Hematopoietic multipotent progenitor cell treated with erythropoietin and hydrocortisone succinate and interleukin-3 and kit ligand, for 4 days (in vitro differentiated cells): ENCODE data around the gene PITX1.
A peak's percentile ranks its signal among the peaks of the same experiment; 100 is the strongest.

ENCODE experiments used
- DNase-seq: peaks from one replicate; pipeline ENCODE4 v3.0.0-alpha.2; 2015

The PITX1 gene

GRCh38 chr5:135040333-135041144 is 6.5 kb upstream of the PITX1 start:
- no peak for DNase-seq

GRCh38 chr5:135040034-135040332 is 6.0 kb upstream of the PITX1 start:
- DNase-seq: no peak

DNA sequence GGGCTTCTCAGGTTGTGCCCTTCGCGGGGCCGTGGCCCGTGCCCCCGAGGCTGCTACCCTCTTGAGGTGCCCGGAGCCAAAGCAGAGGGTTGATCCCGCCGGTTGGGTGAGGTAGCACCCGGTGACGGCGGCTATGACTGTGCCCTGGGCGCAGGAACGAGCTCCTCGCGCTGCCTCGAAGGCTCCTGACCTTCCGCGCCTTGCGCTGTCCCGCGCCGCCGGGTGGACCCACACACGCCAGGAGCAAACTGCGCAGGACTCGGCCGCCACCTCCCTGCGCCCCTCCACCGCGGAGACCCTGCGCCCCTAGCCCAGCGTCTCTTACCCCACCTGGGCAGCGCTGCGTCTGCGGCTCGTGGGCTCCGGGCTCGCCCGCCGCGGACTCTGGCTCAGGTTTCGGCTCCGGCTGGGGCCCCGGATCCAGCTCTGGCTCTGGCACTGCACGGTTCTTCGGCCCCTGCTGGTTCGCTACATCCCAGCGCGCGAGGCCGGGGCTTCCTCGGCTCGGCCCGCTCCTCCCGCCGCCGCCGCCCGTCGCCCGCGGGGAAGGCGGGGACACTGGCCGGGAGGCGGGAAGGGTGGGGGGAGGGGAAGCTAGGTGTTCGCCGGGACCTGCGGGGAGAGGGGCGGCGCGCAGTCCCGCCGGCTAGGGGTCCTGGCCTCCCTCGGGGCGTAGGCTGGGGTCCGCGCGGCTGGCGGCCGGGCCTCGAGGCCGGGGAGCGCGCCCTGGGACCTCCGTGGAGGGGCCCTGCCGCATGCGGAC is 5.4 kb upstream of the PITX1 start:
- DNase-seq: no peak

GRCh38 chr5:135038813-135039270 is 4.8 kb upstream of the PITX1 start:
- no peak for DNase-seq

- DNase-seq: no peak
These were observed 4.3 kb upstream of the PITX1 start for GRCh38 chr5:135038205-135038812.

GRCh38 chr5:135037519-135038204 is 3.6 kb upstream of the PITX1 start:
- no peak for DNase-seq

GRCh38 chr5:135036405-135036804 is 2.4 kb upstream of the PITX1 start:
- DNase-seq: no peak

- no peak for DNase-seq
These were observed 1.6 kb upstream of the PITX1 start for GRCh38 chr5:135035678-135036030.

DNA sequence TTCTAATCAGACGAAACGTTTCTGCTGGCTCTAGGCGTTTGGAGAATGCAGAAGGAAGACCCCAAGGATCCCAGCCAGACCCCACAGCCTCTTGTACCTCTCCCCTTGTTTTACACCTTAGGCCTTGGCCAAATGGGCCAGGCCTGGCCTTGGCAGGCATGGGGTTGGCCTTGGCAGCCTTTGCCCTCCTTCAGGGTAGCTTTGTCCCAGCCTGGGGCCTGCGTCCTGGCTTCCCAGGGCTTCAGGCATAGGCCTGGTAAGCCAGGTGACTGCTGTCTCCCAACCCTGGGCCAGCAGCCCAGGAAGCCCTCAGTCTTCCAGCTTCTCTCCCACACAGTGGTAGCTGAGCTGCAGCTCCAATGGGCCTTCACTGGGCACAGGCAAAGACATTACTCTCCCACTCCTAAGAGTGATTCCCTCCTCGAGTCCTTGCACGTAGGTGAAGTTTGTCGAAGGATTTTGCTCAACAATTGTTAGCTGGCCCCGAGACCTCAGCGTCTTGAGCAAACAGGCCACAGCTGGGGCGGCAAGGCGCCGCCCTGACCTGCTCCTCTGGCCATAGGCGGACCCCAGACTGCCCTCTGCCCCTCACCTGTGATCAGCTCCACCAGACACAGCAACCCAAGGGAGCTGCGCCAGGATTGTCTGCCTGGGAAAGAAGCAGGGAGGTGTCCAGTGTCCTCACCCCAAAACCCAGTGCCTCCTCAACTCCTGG is 1.1 kb upstream of the PITX1 start:
- no peak for DNase-seq

DNA sequence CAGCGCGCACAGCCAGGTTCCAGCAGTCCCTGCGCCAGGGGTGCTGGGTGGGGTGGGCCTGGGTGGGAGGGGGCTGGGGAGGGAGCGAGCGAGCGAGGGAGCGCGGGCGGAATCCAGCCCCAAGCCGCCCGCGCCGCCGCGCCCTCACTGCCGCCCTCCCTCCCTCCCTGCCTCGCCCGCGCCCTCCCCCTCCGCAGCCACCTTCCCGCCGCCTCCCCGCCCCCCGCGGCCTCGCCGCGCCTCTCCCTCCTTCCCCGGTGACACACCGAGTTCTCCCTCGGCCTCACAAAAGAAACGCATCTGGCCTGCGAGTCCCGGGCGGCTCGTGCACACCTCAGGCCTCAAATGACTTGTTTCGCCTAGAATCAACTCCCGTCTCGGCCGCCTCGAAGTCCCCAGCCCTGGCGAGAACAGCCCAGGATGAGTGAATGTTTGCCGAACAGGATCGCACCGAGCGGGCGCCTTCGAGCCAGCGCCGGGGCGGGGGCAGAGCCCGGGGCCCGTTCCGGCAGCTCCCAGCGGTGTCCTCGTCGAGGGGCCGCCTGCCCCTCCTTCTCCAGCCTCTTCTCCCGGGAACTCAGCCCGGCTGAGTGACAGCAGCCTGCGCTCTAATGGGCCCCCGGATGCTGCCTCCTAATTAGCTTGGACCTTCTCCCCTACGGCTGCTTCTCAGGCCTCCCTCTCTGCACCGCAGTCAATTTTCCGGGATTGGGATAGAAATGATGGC is 371 bp upstream of the PITX1 start:
- DNase-seq: peak; percentile 37

DNA sequence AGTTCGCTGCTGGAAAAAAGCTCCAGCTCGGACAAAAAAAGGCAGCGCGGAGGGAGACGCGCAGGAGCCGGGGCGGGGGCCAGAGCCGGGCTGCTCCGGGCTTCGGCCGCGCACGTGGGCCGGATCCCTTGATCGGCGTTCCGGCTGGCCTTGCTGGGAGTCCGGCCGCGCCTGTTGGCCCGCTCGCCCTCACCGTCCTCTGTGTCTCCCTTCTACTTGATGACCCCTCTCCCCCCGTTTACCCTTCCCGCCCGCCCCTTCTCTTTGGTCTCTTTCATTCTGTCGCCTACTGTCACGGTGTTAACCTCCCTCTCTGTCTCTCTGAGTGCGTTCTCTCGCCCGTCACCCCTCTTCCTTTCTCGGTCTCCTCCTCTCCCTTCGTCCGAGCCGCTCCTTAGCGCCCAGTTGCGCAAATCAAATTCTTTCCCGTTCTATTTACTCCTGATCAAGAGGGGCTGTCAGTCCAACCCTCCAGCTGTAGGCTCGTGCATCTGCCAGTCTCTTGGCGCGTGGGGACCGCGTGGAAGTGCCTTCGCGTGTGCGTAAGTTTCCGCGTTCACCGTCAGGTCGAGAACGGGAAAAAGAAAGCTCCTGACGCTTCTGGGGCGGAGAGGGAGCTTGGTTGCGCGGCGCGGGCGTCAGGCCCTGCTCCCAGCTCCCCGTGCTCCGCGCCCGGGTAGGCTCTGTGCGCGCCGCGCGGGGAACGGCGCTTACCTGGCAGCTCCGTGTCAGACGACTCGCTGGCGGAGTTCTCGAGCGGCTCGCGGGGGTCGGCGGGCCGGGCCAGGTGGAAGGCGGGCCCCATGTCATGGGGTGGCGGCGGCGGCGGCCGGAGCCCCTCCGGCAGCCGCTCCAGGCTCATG is 798 bp downstream of the PITX1 start:
- no peak for DNase-seq

GRCh38 chr5:135032695-135032998 is 1.4 kb downstream of the PITX1 start:
- no peak for DNase-seq

- DNase-seq: no peak
These were observed 2.0 kb downstream of the PITX1 start for GRCh38 chr5:135031813-135032694.

GRCh38 chr5:135030956-135031812 is 2.8 kb downstream of the PITX1 start:
- peak; percentile 42 for DNase-seq

- DNase-seq: no peak
These were observed 3.7 kb downstream of the PITX1 start for GRCh38 chr5:135030123-135030955.

DNA sequence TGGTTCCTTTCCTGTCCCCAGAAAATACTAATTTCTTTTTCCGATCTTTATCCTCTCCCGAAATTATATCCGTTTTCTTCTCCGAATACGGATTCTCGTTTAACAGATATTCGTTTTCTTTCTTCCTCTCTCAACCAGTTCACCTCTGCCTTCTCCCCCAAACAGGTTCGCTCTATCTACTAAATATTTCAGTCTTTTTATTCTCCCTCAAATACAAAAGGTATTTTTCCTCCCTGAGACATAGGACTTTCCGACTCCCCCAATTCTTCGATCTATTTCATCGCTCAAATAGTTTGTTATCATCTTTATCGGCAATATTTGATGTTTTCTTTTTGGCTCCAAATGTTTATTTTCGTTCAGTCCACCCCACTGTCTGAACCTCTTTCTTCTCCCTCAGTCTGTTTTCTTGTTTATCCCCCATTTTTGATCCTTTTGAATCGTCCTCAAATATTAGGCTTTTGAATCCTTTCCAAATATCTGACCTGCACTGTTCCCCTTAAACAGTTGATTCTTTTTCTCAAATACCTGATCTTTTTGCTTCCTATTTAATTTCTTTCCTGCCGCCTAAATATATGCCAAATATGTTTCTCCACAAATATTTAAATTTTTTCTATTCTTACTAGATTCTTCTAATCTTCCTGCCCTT is 4.4 kb downstream of the PITX1 start:
- DNase-seq: no peak

- DNase-seq: peak; percentile 42
These were observed 5.1 kb downstream of the PITX1 start for GRCh38 chr5:135028791-135029476.
